ENCODE data around the gene PRAC1.

- TF ChIP-seq POLR2A (IDR thresholded peaks at IDR 0.05) (no peak), CTCF (IDR thresholded peaks at IDR 0.05) (no peak), POLR2AphosphoS5 (IDR thresholded peaks at IDR 0.05) (no peak)
Observed at GRCh38 chr17:48737330-48738043, 15.2 kb upstream of the PRAC1 start.
